Fibroblast of lung (primary cell): ENCODE results near the gene WDR76. TPM values are rescaled to one million over a fixed set of nuclear protein-coding genes. Genes with fewer than 3 reads are reported as not detected.

ENCODE experiments used
- DNase-seq, 2 donors: peaks; one replicate each; pipeline versions ENCODE4 v3.0.0 to v3.0.0-alpha.2; 2010; ENCODE audit warnings: low read depth in 2 of 2
- H2AFZ ChIP-seq: 2 replicates; pipeline ENCODE4 v1.5.1; 2012; ENCODE audit warnings: low read length, control low read depth, inconsistent platforms
- H3K27ac ChIP-seq: 2 replicates; pipeline ENCODE4 v1.5.1; 2011; ENCODE audit warnings: low read length, control low read depth; ENCODE audit not compliant: insufficient read depth
- H3K27me3 ChIP-seq: 2 replicates; pipeline ENCODE4 v1.5.1; 2011; ENCODE audit warnings: mild to moderate bottlenecking, low read length; ENCODE audit not compliant: control insufficient read depth, insufficient read depth
- H3K36me3 ChIP-seq: 2 replicates; pipeline ENCODE4 v1.5.1; 2011; ENCODE audit warnings: low read length; ENCODE audit not compliant: control insufficient read depth, insufficient read depth
- H3K4me1 ChIP-seq: 2 replicates; pipeline ENCODE4 v1.5.1; 2011; ENCODE audit warnings: low read length; ENCODE audit not compliant: control insufficient read depth, insufficient read depth; ENCODE audit errors: extremely low read depth
- H3K4me2 ChIP-seq: 2 replicates; pipeline ENCODE4 v1.5.1; 2011; ENCODE audit warnings: low read length, control low read depth; ENCODE audit not compliant: insufficient read depth; ENCODE audit errors: extremely low read depth
- H3K4me3 ChIP-seq, 4 experiments: fragments of 200-600 bp in 1 of 4; sonication (generic) in 1 of 4; replicated peaks in 1 of 4; 2 replicates each; pipeline ENCODE4 v1.5.1; 2011 to 2016; ENCODE audit warnings: low read length in 4 of 4, low read depth in 3 of 4, mild to moderate bottlenecking in 3 of 4, control low read depth in 2 of 4, inconsistent platforms in 1 of 4, mixed read lengths in 1 of 4; ENCODE audit not compliant: insufficient read depth in 1 of 4; ENCODE audit errors: control extremely low read depth in 1 of 4
- H3K79me2 ChIP-seq: 2 replicates; pipeline ENCODE4 v1.5.1; 2012; ENCODE audit warnings: mild to moderate bottlenecking, low read length, inconsistent platforms; ENCODE audit not compliant: control insufficient read depth, insufficient read depth
- H3K9ac ChIP-seq: 2 replicates; pipeline ENCODE4 v1.5.1; 2011; ENCODE audit warnings: mild to moderate bottlenecking, low read length, control low read depth; ENCODE audit not compliant: insufficient read depth
- H3K9me3 ChIP-seq: 2 replicates; pipeline ENCODE4 v1.5.1; 2012; ENCODE audit warnings: low read depth, low read length; ENCODE audit not compliant: control insufficient read depth, insufficient read depth
- H4K20me1 ChIP-seq: 2 replicates; pipeline ENCODE4 v1.5.1; 2011; ENCODE audit warnings: low read length; ENCODE audit not compliant: control insufficient read depth, insufficient read depth; ENCODE audit errors: extremely low read depth
- EZH2 ChIP-seq: IDR thresholded peaks from 2 replicates; pipeline ENCODE4 v1.5.1; 2012; ENCODE audit warnings: low read length, control low read depth, mild to moderate bottlenecking; ENCODE audit errors: missing control alignments
- polyA plus RNA-seq, 2 donors: library from polyadenylated mRNA; depleted of rRNA in 1 of 2; stranded (reverse) in 1 of 2; unstranded in 1 of 2; fragments of >200 nt; gene quantifications; 2 replicates each; pipeline ENCODE4 v1.2.1, GENCODE V29; 2011 to 2012; ENCODE audit warnings: missing spikeins in 1 of 2
- total RNA-seq: library from RNA; depleted of rRNA; stranded (reverse); fragments of >200 nt; gene quantifications from 2 replicates; pipeline ENCODE4 v1.2.1, GENCODE V29; 2014
- TF ChIP-seq, protein P1 (sequence below), 2 donors: IDR thresholded peaks in 1 of 2; conservative IDR thresholded peaks in 1 of 2; 1 replicate in 1 of 2; 2 replicates in 1 of 2; pipeline ENCODE4 v1.5.1; 2011 to 2012; ENCODE audit warnings: low read length in 2 of 2, control low read depth in 1 of 2, inconsistent platforms in 1 of 2, low read depth in 1 of 2, mild to moderate bottlenecking in 1 of 2

The WDR76 gene
- total and polyA plus RNA-seq, 2 donors (not counting 1 experiment from before 2014, with no cell fraction given), result 5.8 to 11.6 TPM

DNA sequence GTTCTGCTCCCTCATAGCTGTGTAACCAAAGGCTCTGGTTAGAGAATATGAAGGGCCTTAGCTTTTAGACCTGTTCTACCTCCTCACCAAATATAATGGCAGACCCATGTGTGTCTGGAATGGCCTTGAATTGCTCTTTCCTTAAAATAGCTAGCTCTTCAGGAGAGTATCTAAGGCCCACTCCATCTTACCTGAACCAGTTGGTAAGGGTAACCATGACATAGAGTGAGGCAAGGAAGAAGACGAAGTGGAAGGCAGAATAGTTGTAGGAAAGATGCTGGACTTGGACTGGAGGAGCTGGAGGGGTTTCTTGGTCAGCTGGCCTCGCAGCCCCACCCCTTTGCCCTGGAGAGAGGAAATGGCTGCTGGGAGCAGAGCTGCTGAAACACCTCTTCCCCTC lies 31.6 kb upstream of the WDR76 start:
- Histone ChIP-seq H3K27ac (no peak overlapping the region), H3K4me2 (no peak overlapping the region), H3K36me3 (peaks cover 27% of the 10 kb centered on the region)

DNA sequence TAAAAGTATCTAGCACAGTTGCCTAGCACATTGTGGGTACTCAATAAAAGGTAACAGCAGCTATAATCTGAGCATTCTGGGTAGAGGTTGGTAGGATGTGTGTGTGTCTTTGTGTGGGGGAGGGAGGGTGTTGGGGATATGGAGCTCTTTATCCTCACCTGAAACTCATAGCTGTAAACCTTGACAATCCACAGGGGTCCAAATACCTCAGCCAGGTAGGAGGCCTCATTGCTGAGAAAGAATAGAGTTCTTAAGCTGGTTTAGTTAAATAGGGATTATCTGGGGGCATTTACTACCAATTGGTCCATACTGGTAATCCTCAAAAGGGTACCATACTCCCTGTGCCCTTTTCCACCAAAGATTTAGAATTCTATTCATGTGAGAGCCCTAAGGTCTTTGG lies 30.8 kb upstream of the WDR76 start:
- no peaks in the 10 kb centered on the region for H4K20me1 ChIP-seq
- H2AFZ ChIP-seq, result no peak overlapping the region
- no peak for DNase-seq
- H3K4me2 ChIP-seq, result no peak overlapping the region
- no peaks in the 10 kb centered on the region for H3K27me3 ChIP-seq
- no peak for TF ChIP-seq EZH2
- TF ChIP-seq, protein P1, sequence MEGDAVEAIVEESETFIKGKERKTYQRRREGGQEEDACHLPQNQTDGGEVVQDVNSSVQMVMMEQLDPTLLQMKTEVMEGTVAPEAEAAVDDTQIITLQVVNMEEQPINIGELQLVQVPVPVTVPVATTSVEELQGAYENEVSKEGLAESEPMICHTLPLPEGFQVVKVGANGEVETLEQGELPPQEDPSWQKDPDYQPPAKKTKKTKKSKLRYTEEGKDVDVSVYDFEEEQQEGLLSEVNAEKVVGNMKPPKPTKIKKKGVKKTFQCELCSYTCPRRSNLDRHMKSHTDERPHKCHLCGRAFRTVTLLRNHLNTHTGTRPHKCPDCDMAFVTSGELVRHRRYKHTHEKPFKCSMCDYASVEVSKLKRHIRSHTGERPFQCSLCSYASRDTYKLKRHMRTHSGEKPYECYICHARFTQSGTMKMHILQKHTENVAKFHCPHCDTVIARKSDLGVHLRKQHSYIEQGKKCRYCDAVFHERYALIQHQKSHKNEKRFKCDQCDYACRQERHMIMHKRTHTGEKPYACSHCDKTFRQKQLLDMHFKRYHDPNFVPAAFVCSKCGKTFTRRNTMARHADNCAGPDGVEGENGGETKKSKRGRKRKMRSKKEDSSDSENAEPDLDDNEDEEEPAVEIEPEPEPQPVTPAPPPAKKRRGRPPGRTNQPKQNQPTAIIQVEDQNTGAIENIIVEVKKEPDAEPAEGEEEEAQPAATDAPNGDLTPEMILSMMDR (conservative IDR thresholded peaks at IDR 0.05 in 1 of 2, IDR thresholded peaks at IDR 0.05 in 1 of 2; ENCODE audit: low read depth in 1 of 2, low read length in 2 of 2), result no peak
- H3K79me2 ChIP-seq, result peaks cover 37% of the 10 kb centered on the region
- no peak overlapping the region for H3K27ac ChIP-seq
- H3K4me3 ChIP-seq, result no peak overlapping the region
- H3K4me1 ChIP-seq, result peaks cover 18% of the 10 kb centered on the region
- no peaks in the 10 kb centered on the region for H3K9me3 ChIP-seq
- H3K9ac ChIP-seq, result no peak overlapping the region
- H3K36me3 ChIP-seq, result peaks cover 27% of the 10 kb centered on the region

More for the DNA sequence above, 31.6 kb upstream of the WDR76 start:
- peaks cover 32% of the 10 kb centered on the region for H3K79me2 ChIP-seq
- no peaks in the 10 kb centered on the region for H3K9me3 ChIP-seq
- H2AFZ ChIP-seq, result no peak overlapping the region
- TF ChIP-seq EZH2, result no peak
- TF ChIP-seq, protein P1 (conservative IDR thresholded peaks at IDR 0.05 in 1 of 2, IDR thresholded peaks at IDR 0.05 in 1 of 2; ENCODE audit: low read depth in 1 of 2, low read length in 2 of 2), result no peak
- no peaks in the 10 kb centered on the region for H4K20me1 ChIP-seq
- no peaks in the 10 kb centered on the region for H3K27me3 ChIP-seq
- peak overlapping the region in 1 of 4 experiments; percentile 4 for H3K4me3 ChIP-seq
- no peak overlapping the region for H3K9ac ChIP-seq
- H3K4me1 ChIP-seq, result peaks cover 17% of the 10 kb centered on the region
- DNase-seq, result no peak

DNA sequence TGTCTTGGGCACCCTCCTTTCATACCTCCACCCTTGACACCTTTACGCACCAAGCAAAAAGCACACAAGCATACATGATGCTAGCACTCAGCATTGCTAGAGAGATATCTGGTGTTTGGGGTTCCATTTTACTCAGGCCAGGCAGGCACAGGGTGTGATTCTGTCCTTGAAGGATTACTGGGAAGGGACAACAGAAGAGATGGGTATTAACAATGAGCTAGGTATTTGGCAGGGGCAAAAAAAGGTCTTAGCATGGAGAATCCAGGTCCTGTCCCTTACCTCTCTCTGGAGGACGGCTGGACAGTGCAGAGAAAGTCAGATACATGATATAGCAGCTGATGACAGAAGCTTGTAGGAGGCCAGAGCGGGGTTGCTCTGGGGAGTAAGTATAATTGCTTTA lies 30.2 kb upstream of the WDR76 start:
- peaks cover 43% of the 10 kb centered on the region for H3K79me2 ChIP-seq
- no peaks in the 10 kb centered on the region for H3K27me3 ChIP-seq
- no peak overlapping the region for H3K4me2 ChIP-seq
- H3K27ac ChIP-seq, result no peak overlapping the region
- H3K9me3 ChIP-seq, result no peaks in the 10 kb centered on the region
- TF ChIP-seq EZH2, result no peak
- TF ChIP-seq, protein P1 (conservative IDR thresholded peaks at IDR 0.05 in 1 of 2, IDR thresholded peaks at IDR 0.05 in 1 of 2; ENCODE audit: low read depth in 1 of 2, low read length in 2 of 2), result no peak
- peaks cover 16% of the 10 kb centered on the region for H3K4me1 ChIP-seq
- DNase-seq, result no peak
- no peak overlapping the region for H3K4me3 ChIP-seq
- H4K20me1 ChIP-seq, result no peaks in the 10 kb centered on the region
- peaks cover 27% of the 10 kb centered on the region for H3K36me3 ChIP-seq
- no peak overlapping the region for H2AFZ ChIP-seq
- H3K9ac ChIP-seq, result no peak overlapping the region
